ENCODE data around the gene ATP2B1.
"Not testable (repeated sequence)": the region's sequence is repeated elsewhere in the genome, so short reads cannot be mapped to it uniquely, and the experiment has no call there.

The ATP2B1 gene
- long read RNA-seq, donor 1, full-length matches to known transcripts = 5 of 27 reads
- long read RNA-seq, donor 1, partial matches to known transcripts = 22 of 27 reads
- long read RNA-seq, donor 1, other reads (novel, unspliced or antisense) = 0 of 27 reads
- long read RNA-seq, donor 2, full-length matches to known transcripts = 6 of 34 reads
- long read RNA-seq, donor 2, partial matches to known transcripts = 28 of 34 reads
- long read RNA-seq, donor 2, other reads (novel, unspliced or antisense) = 0 of 34 reads
- long read RNA-seq, donor 3, partial matches to known transcripts = 26 of 28 reads
- long read RNA-seq, donor 3, other reads (novel, unspliced or antisense) = 0 of 28 reads
- long read RNA-seq, donor 4, partial matches to known transcripts = 36 of 37 reads
- long read RNA-seq, donor 4, other reads (novel, unspliced or antisense) = 0 of 37 reads
- long read RNA-seq, donor 5, partial matches to known transcripts = 40 of 56 reads
- long read RNA-seq, donor 5, other reads (novel, unspliced or antisense) = 13 of 56 reads
- long read RNA-seq, donor 6, transcript ATP2B1-205 (2 exons, 874 nt) = major isoform, 5 of 69 reads
- long read RNA-seq, donor 6, partial matches to known transcripts = 60 of 69 reads
- long read RNA-seq, donor 6, other reads (novel, unspliced or antisense) = 0 of 69 reads
- long read RNA-seq, donor 7, full-length matches to known transcripts = 19 of 118 reads
- long read RNA-seq, donor 7, partial matches to known transcripts = 99 of 118 reads
- long read RNA-seq, donor 7, other reads (novel, unspliced or antisense) = 0 of 118 reads
- long read RNA-seq, donor 8, full-length matches to known transcripts = 5 of 70 reads
- long read RNA-seq, donor 8, partial matches to known transcripts = 65 of 70 reads
- long read RNA-seq, donor 8, other reads (novel, unspliced or antisense) = 0 of 70 reads

- peak; percentile 86 for DNase-seq
Observed at GRCh38 chr12:89708565-89709156, at the start of gene ATP2B1. ATP2B1 (minus strand) TSS chr12:89708838; CDS start chr12:89655886, 52,952 bp downstream.

DNA sequence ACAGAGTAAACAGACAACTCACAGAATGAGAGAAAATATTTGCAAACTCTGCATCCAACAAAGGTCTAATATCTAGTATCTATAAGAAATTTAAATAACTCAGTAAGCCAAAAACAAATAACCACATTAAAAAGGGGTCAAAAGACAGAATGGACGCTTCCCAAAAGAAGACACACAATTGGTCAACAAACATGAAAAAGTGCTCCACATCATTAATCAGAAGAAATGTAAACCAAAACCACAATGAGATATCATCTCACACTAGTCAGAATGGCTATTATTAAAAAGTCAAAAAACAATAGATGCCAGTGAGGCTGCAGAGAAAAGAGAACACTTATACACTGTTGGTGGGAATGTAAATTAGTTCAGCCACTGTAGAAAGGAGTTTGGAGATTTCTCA is 49.3 kb upstream of the ATP2B1 start:
- not testable (repeated sequence) for DNase-seq

GRCh38 chr12:89756585-89757398 is 48.2 kb upstream of the ATP2B1 start:
- no peak for DNase-seq

- no peak for DNase-seq
Observed at GRCh38 chr12:89756194-89756584, 47.6 kb upstream of the ATP2B1 start.

DNA sequence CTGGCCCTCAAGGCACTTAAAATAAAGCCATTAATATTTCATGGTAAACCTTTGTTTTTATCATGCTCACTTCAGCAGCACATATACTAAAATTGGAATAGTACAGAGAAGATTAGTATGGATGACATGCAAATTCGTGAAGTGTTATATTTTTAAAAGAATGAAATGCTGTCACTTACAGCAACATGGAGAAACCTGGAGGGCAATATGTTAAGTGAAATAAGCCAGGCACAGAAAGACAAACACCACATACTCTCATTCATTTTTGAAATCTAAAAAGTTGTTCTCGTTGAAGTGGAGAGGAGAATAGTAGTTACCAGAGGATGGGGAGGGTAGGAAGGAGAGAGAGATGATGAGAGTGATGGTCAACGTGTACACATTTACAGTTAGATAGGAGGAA is 45.4 kb upstream of the ATP2B1 start:
- no peak for DNase-seq

GRCh38 chr12:89752341-89752740 is 43.7 kb upstream of the ATP2B1 start:
- no peak for DNase-seq

DNA sequence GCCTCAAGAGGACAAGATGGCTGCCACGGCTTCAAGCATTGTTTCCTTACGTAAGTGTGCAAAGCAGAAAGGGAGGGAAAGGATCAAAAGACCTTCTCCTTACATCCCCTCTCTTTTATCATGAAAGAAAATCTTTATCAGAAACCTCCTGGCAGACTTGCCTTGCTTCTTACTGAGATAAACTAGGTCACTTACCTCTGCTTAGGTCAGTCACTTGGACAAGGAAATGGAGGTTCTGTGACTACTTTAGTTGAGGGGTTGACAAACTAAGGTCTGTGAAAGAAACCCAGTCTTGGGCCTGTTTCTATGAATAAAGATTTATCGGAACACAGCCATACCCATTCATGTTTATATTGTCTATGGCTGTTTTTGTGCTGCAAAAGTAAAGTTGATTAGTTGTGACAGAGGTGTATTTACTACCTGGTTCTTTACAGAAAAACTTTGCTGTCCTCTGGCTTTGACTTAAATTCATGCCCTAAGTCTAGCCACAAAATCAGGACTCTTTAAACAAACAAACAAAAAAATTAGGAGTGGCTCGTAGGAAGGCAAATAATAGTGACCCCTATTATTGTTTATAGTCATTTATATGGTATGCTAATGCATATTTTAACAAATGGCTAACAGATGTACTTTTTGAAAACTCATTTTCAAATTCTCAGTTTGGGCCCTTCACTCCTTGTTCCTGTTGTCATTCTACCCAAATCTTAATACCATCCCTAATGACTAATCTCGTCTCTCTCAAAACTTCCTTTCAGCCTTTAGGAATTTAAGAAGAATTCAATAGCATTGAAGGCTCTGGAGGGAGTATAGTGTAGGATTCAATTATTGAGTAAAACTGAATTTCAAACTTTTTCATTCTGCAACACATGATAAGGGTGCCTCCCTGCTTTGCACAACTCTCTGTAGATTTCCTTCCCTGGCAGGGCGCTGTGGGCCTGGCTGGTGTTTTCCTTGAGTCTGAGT is 42.0 kb upstream of the ATP2B1 start:
- no peak for DNase-seq

GRCh38 chr12:89748791-89749190 is 40.2 kb upstream of the ATP2B1 start:
- no peak for DNase-seq

- DNase-seq = no peak
Observed at GRCh38 chr12:89745286-89745685, 36.6 kb upstream of the ATP2B1 start.

- no peak for DNase-seq
Observed at GRCh38 chr12:89742337-89743022, 33.8 kb upstream of the ATP2B1 start.

DNA sequence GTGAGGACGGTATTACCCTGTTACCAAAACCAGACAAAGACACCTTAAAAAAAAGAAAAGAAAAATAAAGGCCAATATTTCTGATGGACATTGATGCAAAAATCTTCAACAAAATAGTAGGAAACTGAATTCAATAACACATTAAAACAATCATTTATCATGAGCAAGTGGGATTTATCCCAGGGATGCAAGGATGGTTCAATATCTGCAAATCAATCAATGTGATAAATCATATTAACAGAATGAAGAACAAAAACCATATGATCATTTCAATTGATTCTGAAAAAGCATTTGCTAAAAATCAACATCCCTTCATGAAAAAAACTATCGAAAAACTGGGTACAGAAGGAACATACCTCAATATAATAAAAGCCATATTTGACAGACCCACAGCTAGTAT is 32.3 kb upstream of the ATP2B1 start:
- no peak for DNase-seq

GRCh38 chr12:89736995-89737394 is 28.4 kb upstream of the ATP2B1 start:
- DNase-seq = no peak

- no peak for DNase-seq
Observed at GRCh38 chr12:89733579-89734201, 25.1 kb upstream of the ATP2B1 start.

DNA sequence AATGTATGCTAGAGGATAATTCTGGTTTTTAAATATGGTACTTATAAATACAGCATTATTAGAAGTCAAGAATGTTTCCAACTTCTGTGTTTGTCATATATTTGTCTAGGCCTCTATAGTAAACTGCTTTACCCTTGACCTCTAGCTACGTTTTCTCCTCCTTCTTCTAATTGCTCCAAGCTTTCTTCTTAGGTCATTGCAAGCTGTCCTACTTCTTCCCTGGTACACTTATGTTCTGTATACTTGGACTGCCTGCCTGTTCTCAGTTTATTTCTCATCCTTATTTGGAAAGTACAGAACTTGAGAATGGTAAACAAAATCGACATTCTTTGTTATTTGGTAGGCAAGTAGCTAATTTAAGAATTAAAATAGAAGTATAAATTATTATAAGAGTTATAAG is 23.9 kb upstream of the ATP2B1 start:
- no peak for DNase-seq

DNA sequence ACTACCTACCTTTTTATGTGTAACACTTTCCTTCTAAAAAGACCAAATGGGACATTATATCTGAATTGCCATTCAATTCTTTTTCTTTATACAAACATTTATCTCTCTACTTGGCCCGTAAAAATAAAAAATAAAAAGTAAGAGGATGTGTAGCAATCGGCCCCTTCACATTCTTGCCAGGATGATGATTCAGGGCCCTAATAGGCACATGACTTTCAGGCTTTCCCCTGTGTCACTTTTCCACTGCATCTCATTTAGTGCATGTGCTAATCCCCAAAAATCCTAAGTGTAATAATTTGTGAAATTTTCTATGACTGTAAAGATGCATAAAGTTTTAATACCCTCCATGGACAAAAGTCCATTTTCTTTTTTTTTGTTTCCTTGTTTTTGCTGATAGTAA is 23.0 kb upstream of the ATP2B1 start:
- no peak for DNase-seq

- no peak for DNase-seq
Observed at GRCh38 chr12:89731089-89731488, 22.5 kb upstream of the ATP2B1 start.

- DNase-seq = no peak
Observed at GRCh38 chr12:89729946-89730459, 21.4 kb upstream of the ATP2B1 start.

- DNase-seq = no peak
Observed at GRCh38 chr12:89723276-89723675, 14.6 kb upstream of the ATP2B1 start.

DNA sequence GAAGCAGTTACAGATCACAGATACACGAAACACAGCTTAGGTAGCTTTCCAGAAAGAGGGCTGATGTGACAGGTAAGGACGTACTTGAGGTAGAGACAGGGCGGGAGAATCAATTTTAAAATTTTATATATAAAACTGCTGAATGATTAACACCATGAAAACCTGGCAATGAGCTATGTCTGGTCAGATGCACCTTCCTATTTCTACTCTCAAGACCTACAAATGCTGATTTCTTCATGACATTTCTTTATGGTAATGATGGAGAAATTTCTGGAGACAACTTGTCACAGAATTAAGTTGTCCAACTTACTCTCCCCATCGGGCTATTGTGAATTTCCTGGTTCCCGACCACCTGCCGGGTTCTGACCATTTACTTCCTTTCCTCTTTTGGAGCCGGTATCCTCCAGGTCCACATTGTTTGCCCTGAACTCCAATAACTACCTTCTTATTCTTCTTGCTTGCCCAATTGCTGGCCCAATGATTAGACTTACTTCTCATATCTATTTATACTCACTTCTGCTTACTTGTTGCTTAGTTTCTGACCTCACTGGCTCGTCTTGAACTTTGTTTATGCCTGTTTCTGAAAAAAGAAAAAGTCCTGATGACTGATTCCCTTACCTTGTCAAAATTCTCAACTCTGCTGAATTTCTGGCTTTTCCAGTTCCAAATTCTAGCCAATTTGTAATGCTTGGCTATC is 12.8 kb upstream of the ATP2B1 start:
- DNase-seq = no peak
